ENCODE data around the gene HLA-DRA.

HLA-DRA gene

GRCh38 chr6:32483968-32484613 lies 44.4 kb downstream of the HLA-DRA start:
- DNase-seq, result no peak

- no peak for DNase-seq
These were observed 44.9 kb downstream of the HLA-DRA start for GRCh38 chr6:32484614-32484998.

- no peak for DNase-seq
These were observed 48.4 kb downstream of the HLA-DRA start for GRCh38 chr6:32488083-32488482.

- DNase-seq, result no peak
These were observed 52.0 kb downstream of the HLA-DRA start for GRCh38 chr6:32491700-32492099.

GRCh38 chr6:32492351-32492750 lies 52.7 kb downstream of the HLA-DRA start:
- no peak for DNase-seq

All from stimulated activated naive CD4-positive, alpha-beta T cell treated with Interleukin-2 at 50 U/mL for 16 hours (primary cell).